Lower lobe of right lung (tissue), 2 donors: Measurements from ENCODE around the gene CEP70. TPM values are rescaled to one million over a fixed set of nuclear protein-coding genes. Genes with fewer than 3 reads are reported as not detected.

Experiments
- ATAC-seq, 2 donors: fragments of 200-7000 bp; cut with Tn5 transposase; one replicate each; pipeline ENCODE4 v1.9.1; 2020 to 2022; ENCODE audit warnings: mild to moderate bottlenecking in 2 of 2, moderate library complexity in 2 of 2
- DNase-seq: peaks from one replicate; pipeline ENCODE4 v3.0.0-alpha.2; 2020
- H3K27ac ChIP-seq: fragments of 200-600 bp; one replicate; pipeline ENCODE4 v1.8.0; 2022
- H3K27me3 ChIP-seq: fragments of 200-600 bp; one replicate; pipeline ENCODE4 v1.8.0; 2022; ENCODE audit warnings: low read depth
- H3K36me3 ChIP-seq: fragments of 200-600 bp; one replicate; pipeline ENCODE4 v1.8.0; 2022; ENCODE audit warnings: mild to moderate bottlenecking
- H3K4me1 ChIP-seq: fragments of 200-600 bp; one replicate; pipeline ENCODE4 v1.8.0; 2022
- H3K4me3 ChIP-seq: fragments of 200-600 bp; one replicate; pipeline ENCODE4 v1.8.0; 2022; ENCODE audit warnings: mild to moderate bottlenecking
- H3K9me3 ChIP-seq: fragments of 200-600 bp; one replicate; pipeline ENCODE4 v1.8.0; 2022
- CTCF ChIP-seq: fragments of 200-600 bp; IDR thresholded peaks from one replicate; pipeline ENCODE4 v1.8.0; 2022; ENCODE audit warnings: antibody characterized with exemption, mild to moderate bottlenecking
- intact Hi-C: fragments of 100-400 bp; cut with DNase I; formaldehyde crosslinking; loops from one replicate; pipeline ENCODE4 v1.11.0; 2022
- total RNA-seq: library from RNA; stranded (reverse); fragmentation: NEBNext Ultra II Directional; extraction: Animal tissue kit (Norgen Biotek cat#: 25700); gene quantifications from one replicate; pipeline ENCODE4 v1.2.1, GENCODE V29; 2021
- donor health status: DM: no; HTN: yes; CAD: no; lungs with severe emphysema.

The CEP70 gene
- total RNA-seq, 1 donor from 2014 or later = 45.2 TPM

- H3K36me3 ChIP-seq = no peaks in the 10 kb centered on the region
- no peak for ATAC-seq
- no peak for TF ChIP-seq CTCF
- no peaks in the 10 kb centered on the region for H3K27me3 ChIP-seq
- intact Hi-C loops = no loop called here
- H3K27ac ChIP-seq = no peak overlapping the region
- no peaks in the 10 kb centered on the region for H3K9me3 ChIP-seq
- no peak overlapping the region for H3K4me3 ChIP-seq
- no peak for DNase-seq
- H3K4me1 ChIP-seq = peaks cover 9% of the 10 kb centered on the region
Measured at GRCh38 chr3:138448631-138449030, 145.4 kb downstream of the CEP70 start.

GRCh38 chr3:138445654-138446053 is 148.4 kb downstream of the CEP70 start:
- intact Hi-C loops = no loop called here
- Histone ChIP-seq H3K9me3 (no peaks in the 10 kb centered on the region), H3K27ac (no peak overlapping the region), H3K4me3 (no peak overlapping the region), H3K4me1 (peaks cover 31% of the 10 kb centered on the region), H3K27me3 (no peaks in the 10 kb centered on the region), H3K36me3 (no peaks in the 10 kb centered on the region)
- no peak for ATAC-seq
- no peak for DNase-seq
- TF ChIP-seq CTCF = no peak

- DNase-seq = no peak
- no peak overlapping the region for H3K4me3 ChIP-seq
Measured at GRCh38 chr3:138445236-138445635, 148.8 kb downstream of the CEP70 start.

More at GRCh38 chr3:138445236-138445635, 148.8 kb downstream of the CEP70 start:
- intact Hi-C loops = no loop called here
- Histone ChIP-seq H3K4me1 (peaks cover 34% of the 10 kb centered on the region), H3K27me3 (no peaks in the 10 kb centered on the region), H3K36me3 (no peaks in the 10 kb centered on the region), H3K9me3 (no peaks in the 10 kb centered on the region), H3K27ac (no peak overlapping the region)
- no peak for ATAC-seq
- no peak for TF ChIP-seq CTCF

Other genes with a start within 250 kb of the CEP70 start
- gene MRAS, start 245.7 kb downstream of the CEP70 start, total RNA-seq = 55.4 TPM
- 40.3 TPM for gene ESYT3, start 159.6 kb downstream of the CEP70 start, total RNA-seq
- 12.3 TPM for gene FAIM, start 14.5 kb upstream of the CEP70 start, total RNA-seq
- 44.6 TPM for gene PIK3CB, start 240.7 kb upstream of the CEP70 start, total RNA-seq